CD4-positive, alpha-beta T cell treated with Interleukin-6 at 100 ng/mL for 8 hours (primary cell): ENCODE data around the gene DCT.

ENCODE experiments used
- DNase-seq: peaks from one replicate; pipeline ENCODE4 v3.0.0-alpha.2; 2020; ENCODE audit warnings: mixed read lengths, low spot score

The DCT gene

DNA sequence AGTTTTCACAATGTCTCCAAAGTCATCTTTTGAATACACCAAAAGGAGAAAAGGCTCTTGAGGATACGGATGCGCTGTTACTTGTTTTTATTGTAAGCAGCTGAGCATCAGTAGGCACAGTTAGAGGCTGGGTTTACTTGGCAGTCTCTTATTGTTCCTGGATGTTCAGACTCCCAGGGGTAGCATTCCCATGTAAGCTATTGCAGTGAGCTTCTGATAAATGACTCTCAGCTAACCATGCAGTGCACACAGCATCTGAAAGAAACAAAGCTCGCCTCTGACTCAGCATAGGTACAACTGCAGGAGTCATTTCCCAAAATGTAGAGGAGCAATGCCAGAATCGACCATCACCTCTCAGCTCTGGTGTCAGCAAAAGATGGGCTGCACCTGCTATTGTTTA lies 84.8 kb downstream of the DCT start:
- no peak for DNase-seq

DNA sequence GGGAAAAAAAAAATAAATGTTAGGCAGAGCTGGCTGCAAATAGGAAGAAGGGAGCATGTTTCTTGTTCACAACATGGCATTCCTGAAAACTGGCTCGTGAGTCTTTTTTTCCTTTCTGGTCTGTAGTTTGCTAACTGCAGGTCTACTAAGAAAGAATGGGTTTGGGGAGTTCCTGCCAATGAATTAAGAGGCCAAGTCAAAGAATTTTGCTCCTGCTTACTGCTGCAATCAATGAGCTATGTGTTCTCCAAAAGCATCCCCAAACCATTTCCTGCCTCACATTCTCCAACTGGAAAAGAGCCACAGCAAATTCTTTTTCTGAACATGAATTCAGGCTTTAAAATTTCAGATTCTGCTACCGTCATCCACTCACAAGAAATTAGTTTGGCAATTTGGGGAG lies 88.6 kb downstream of the DCT start:
- DNase-seq = no peak

DNA sequence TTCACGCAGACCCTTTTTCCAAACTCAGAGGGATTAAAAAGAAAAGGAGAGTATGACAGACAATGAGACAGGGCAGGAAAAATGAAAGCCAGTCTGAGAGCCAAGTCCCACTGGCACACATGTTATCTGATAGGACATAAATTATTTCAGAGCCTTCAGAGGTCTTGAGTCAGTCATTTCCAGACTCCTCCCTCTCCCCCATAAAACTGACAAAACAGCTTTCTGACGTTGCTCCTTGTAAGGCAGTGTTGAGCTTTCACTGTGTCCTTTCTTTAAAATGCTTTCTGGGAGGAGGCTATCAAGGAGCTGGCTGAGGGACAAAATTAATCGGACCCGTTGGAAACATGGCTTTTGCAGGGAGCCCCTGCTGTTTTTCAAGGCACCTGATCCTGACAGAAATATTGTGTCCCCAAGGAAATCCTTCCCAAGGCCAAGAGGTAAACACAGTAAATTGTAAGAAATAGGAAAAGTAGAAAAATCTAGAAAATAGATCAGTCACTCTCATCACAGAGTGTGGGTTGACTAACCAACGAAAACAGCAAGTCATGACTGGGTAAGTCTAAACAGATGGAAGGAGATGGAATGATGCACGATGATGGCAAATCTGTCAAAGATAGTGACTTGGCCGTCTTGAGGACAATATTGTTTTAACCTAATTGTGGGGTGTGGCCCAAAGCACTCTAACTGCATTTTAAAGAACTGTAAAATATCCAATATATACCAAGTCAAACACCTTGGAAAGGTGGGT lies 89.7 kb downstream of the DCT start:
- no peak for DNase-seq

DNA sequence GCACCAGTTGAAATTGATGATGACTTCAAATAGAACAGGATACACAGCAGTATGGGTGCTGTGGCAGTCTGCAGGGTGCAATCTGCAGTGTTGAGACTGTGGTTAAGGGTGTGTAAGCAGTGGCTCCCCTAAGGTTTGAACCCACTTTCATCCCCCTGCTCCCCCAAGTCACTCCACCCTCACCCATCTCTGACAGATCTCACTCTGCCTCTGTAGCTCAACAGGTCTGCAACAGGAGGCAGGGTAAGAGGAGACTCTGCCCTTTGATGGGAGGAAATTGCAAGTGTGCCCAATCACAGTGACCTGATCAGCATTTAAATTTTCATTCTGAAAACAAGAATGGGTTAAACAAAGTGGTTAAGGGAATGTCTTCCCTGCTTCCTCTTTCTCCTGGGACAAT lies 92.4 kb downstream of the DCT start:
- no peak for DNase-seq
